Neuronal stem cell (in vitro differentiated cells): ENCODE measurements around the gene HUS1.

ENCODE experiments used
- DNase-seq: peaks from one replicate; pipeline ENCODE4 v3.0.0-alpha.2; 2013; ENCODE audit warnings: low spot score
- H2AFZ ChIP-seq: one replicate; pipeline ENCODE4 v1.6.1; 2013; ENCODE audit warnings: mild to moderate bottlenecking, low read length, inconsistent platforms
- H2AK5ac ChIP-seq: 2 replicates; pipeline ENCODE4 v1.6.1; 2013; ENCODE audit warnings: low read depth, mild to moderate bottlenecking, inconsistent platforms, low read length, moderate library complexity, mixed read lengths
- H2BK120ac ChIP-seq: 2 replicates; pipeline ENCODE4 v1.6.1; 2013; ENCODE audit warnings: low read depth, mild to moderate bottlenecking, inconsistent platforms, low read length, moderate library complexity, mixed read lengths
- H2BK12ac ChIP-seq: one replicate; pipeline ENCODE4 v1.6.1; 2013; ENCODE audit warnings: low read length, inconsistent platforms
- H2BK15ac ChIP-seq: 2 replicates; pipeline ENCODE4 v1.6.1; 2013; ENCODE audit warnings: mild to moderate bottlenecking, low read length, inconsistent platforms, mixed read lengths
- H2BK5ac ChIP-seq: one replicate; pipeline ENCODE4 v1.6.1; 2013; ENCODE audit warnings: inconsistent platforms, mild to moderate bottlenecking, low read length, moderate library complexity
- H3K14ac ChIP-seq: one replicate; pipeline ENCODE4 v1.6.1; 2013; ENCODE audit warnings: low read length, inconsistent platforms
- H3K18ac ChIP-seq: 2 replicates; pipeline ENCODE4 v1.6.1; 2013; ENCODE audit warnings: low read length, inconsistent platforms
- H3K23ac ChIP-seq: 2 replicates; pipeline ENCODE4 v1.6.1; 2013; ENCODE audit warnings: low read depth, mild to moderate bottlenecking, mixed read lengths, low read length, inconsistent platforms; ENCODE audit not compliant: poor library complexity
- H3K27ac ChIP-seq: replicated peaks from 3 replicates; pipeline ENCODE4 v1.5.1; 2013; ENCODE audit warnings: low read length, inconsistent platforms
- H3K27me3 ChIP-seq, 3 experiments: 2 replicates each; pipeline ENCODE4 v1.6.1; 2013; ENCODE audit warnings: low read length in 3 of 3, mild to moderate bottlenecking in 2 of 3, inconsistent platforms in 1 of 3, low read depth in 1 of 3, mixed read lengths in 1 of 3, moderate library complexity in 1 of 3; ENCODE audit not compliant: control insufficient read depth in 3 of 3, insufficient read depth in 3 of 3
- H3K36me3 ChIP-seq, 2 donors: replicated peaks in 1 of 2; 2 replicates each; pipeline ENCODE4 v1.6.1; 2013; ENCODE audit warnings: low read length in 2 of 2; ENCODE audit not compliant: control insufficient read depth in 2 of 2, insufficient read depth in 2 of 2
- H3K4ac ChIP-seq: 2 replicates; pipeline ENCODE4 v1.6.1; 2013; ENCODE audit warnings: inconsistent platforms, mild to moderate bottlenecking, low read length, moderate library complexity
- H3K4me1 ChIP-seq, 2 donors: 1 replicate in 1 of 2; 2 replicates in 1 of 2; pipeline ENCODE4 v1.6.1; 2013; ENCODE audit warnings: low read length in 2 of 2, low read depth in 1 of 2; ENCODE audit not compliant: control insufficient read depth in 2 of 2, insufficient read depth in 1 of 2
- H3K4me2 ChIP-seq: one replicate; pipeline ENCODE4 v1.6.1; 2013; ENCODE audit warnings: mild to moderate bottlenecking, low read length, inconsistent platforms; ENCODE audit not compliant: insufficient read depth, poor library complexity, severe bottlenecking
- H3K4me3 ChIP-seq, 2 donors: 2 replicates each; pipeline ENCODE4 v1.5.1; 2013; ENCODE audit warnings: low read length in 2 of 2, mild to moderate bottlenecking in 2 of 2, inconsistent platforms in 1 of 2, moderate library complexity in 1 of 2
- H3K79me1 ChIP-seq: one replicate; pipeline ENCODE4 v1.6.1; 2013; ENCODE audit warnings: low read depth, mild to moderate bottlenecking, inconsistent platforms, low read length, moderate library complexity
- H3K9ac ChIP-seq: one replicate; pipeline ENCODE4 v1.6.1; 2013; ENCODE audit warnings: mild to moderate bottlenecking, low read depth, low read length, inconsistent platforms; ENCODE audit not compliant: poor library complexity
- H3K9me3 ChIP-seq, 2 donors: replicated peaks in 1 of 2; 2 replicates each; pipeline versions ENCODE3 to v1.6.1; 2013; ENCODE audit warnings: low read length in 2 of 2, mild to moderate bottlenecking in 2 of 2, inconsistent platforms in 1 of 2, low read depth in 1 of 2, mixed read lengths in 1 of 2, moderate library complexity in 1 of 2; ENCODE audit not compliant: control insufficient read depth in 2 of 2, insufficient read depth in 1 of 2
- H4K8ac ChIP-seq: one replicate; pipeline ENCODE4 v1.6.1; 2013; ENCODE audit warnings: low read depth, mild to moderate bottlenecking, inconsistent platforms, low read length, moderate library complexity
- H4K91ac ChIP-seq: one replicate; pipeline ENCODE4 v1.6.1; 2013; ENCODE audit warnings: low read length, low read depth, mild to moderate bottlenecking, inconsistent platforms; ENCODE audit not compliant: poor library complexity
- WGBS, 2 donors: extraction: QIAGEN DNeasy Blood & Tissue Kit; methylation state at CpG; one replicate each; pipeline ENCODE4 v1.1.7; 2013; ENCODE audit warnings: missing lambda C conversion rate in 2 of 2, mixed read lengths in 1 of 2; ENCODE audit not compliant: insufficient read length in 2 of 2, insufficient replicate concordance in 1 of 2; ENCODE audit errors: extremely low coverage in 2 of 2; 5-methylcytosine and 5-hydroxymethylcytosine counted together

Gene HUS1

GRCh38 chr7:47967123-47967522, 12.3 kb downstream of the HUS1 start:
- Histone ChIP-seq H3K14ac (no peak overlapping the region), H3K79me1 (no peaks in the 10 kb centered on the region), H2BK15ac (no peak overlapping the region), H4K91ac (no peak overlapping the region), H4K8ac (no peak overlapping the region), H3K4ac (no peak overlapping the region), H2AFZ (no peak overlapping the region), H3K18ac (no peak overlapping the region), H2AK5ac (no peak overlapping the region), H3K4me3 (peak overlapping the region in 1 of 2 donors; percentile 36), H2BK120ac (no peak overlapping the region), H3K4me1 (no peaks in the 10 kb centered on the region), H3K23ac (no peak overlapping the region), H3K27me3 (no peaks in the 10 kb centered on the region), H3K4me2 (no peak overlapping the region), H2BK12ac (no peak overlapping the region), H3K9ac (no peak overlapping the region), H3K9me3 (no peaks in the 10 kb centered on the region), H3K27ac (no peak overlapping the region), H3K36me3 (peaks cover 30 to 86% of the 10 kb centered on the region in 2 donors), H2BK5ac (no peak overlapping the region)
- no CpG with 5 or more reads among the region's 5 CpGs for WGBS, 2 donors
- no peak for DNase-seq

- H3K14ac ChIP-seq = no peak overlapping the region
- no peak overlapping the region for H3K9ac ChIP-seq
- H3K9me3 ChIP-seq = peaks cover 0 to 2% of the 10 kb centered on the region in 2 donors
- H3K4me3 ChIP-seq = no peak overlapping the region
- no peak overlapping the region for H4K91ac ChIP-seq
- H3K4ac ChIP-seq = no peak overlapping the region
- H3K23ac ChIP-seq = no peak overlapping the region
- H3K79me1 ChIP-seq = no peaks in the 10 kb centered on the region
- H2BK120ac ChIP-seq = no peak overlapping the region
- H3K4me2 ChIP-seq = no peak overlapping the region
- H4K8ac ChIP-seq = no peak overlapping the region
- H2BK15ac ChIP-seq = no peak overlapping the region
- no peak overlapping the region for H2AFZ ChIP-seq
- no peak overlapping the region for H2AK5ac ChIP-seq
- no peak overlapping the region for H3K27ac ChIP-seq
- no peaks in the 10 kb centered on the region for H3K4me1 ChIP-seq
- no peak for DNase-seq
- no peak overlapping the region for H2BK12ac ChIP-seq
- H3K18ac ChIP-seq = no peak overlapping the region
- H3K36me3 ChIP-seq = peaks cover 32 to 88% of the 10 kb centered on the region in 2 donors
- no peak overlapping the region for H2BK5ac ChIP-seq
- no CpG with 5 or more reads among the region's 5 CpGs for WGBS, 2 donors
- no peaks in the 10 kb centered on the region for H3K27me3 ChIP-seq
These were observed 14.0 kb downstream of the HUS1 start for GRCh38 chr7:47965456-47965855.

GRCh38 chr7:47962262-47962661, 17.2 kb downstream of the HUS1 start:
- no CpG with 5 or more reads among the region's 3 CpGs for WGBS, 2 donors
- H3K4ac ChIP-seq = no peak overlapping the region
- peaks cover 0 to 6% of the 10 kb centered on the region in 2 donors for H3K9me3 ChIP-seq
- no peak overlapping the region for H2BK12ac ChIP-seq
- no peaks in the 10 kb centered on the region for H3K27me3 ChIP-seq
- H3K23ac ChIP-seq = no peak overlapping the region
- no peaks in the 10 kb centered on the region for H3K4me1 ChIP-seq
- H2BK120ac ChIP-seq = no peak overlapping the region
- no peak overlapping the region for H2BK5ac ChIP-seq
- H2BK15ac ChIP-seq = no peak overlapping the region
- H4K8ac ChIP-seq = no peak overlapping the region
- no peak overlapping the region for H3K14ac ChIP-seq
- DNase-seq = no peak
- no peak overlapping the region for H3K4me2 ChIP-seq
- H3K27ac ChIP-seq = no peak overlapping the region
- no peak overlapping the region for H3K9ac ChIP-seq
- no peak overlapping the region for H2AK5ac ChIP-seq
- no peaks in the 10 kb centered on the region for H3K79me1 ChIP-seq
- peaks cover 29 to 71% of the 10 kb centered on the region in 2 donors for H3K36me3 ChIP-seq
- no peak overlapping the region for H3K4me3 ChIP-seq
- H3K18ac ChIP-seq = no peak overlapping the region
- H2AFZ ChIP-seq = no peak overlapping the region
- H4K91ac ChIP-seq = no peak overlapping the region

DNA sequence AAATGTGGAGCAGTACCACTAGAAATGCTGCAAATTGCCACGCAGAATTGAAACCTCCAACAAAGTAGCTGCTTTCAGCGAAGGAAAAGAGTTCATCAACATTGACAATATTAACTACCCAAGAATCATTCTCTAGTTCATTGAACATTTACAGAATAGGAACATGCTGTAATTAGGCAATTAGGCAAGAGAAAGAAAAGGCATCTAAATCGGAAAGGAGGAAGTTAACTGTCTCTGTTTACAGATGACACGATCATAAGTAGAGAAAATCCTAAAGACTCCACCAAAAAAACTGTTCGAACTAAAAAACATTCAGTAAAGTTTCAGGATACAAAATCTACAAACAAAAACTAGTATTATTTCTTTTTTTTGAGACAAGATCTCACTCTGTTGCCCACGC, 22.3 kb downstream of the HUS1 start:
- no peak for DNase-seq
- Histone ChIP-seq H2BK120ac (no peak overlapping the region), H2AFZ (no peak overlapping the region), H3K14ac (no peak overlapping the region), H3K4me1 (peaks cover 0 to 2% of the 10 kb centered on the region in 2 donors), H3K27me3 (no peaks in the 10 kb centered on the region), H2BK15ac (no peak overlapping the region), H3K4ac (no peak overlapping the region), H3K4me3 (no peak overlapping the region), H4K91ac (no peak overlapping the region), H3K23ac (no peak overlapping the region), H2AK5ac (no peak overlapping the region), H3K79me1 (no peaks in the 10 kb centered on the region), H3K18ac (no peak overlapping the region), H2BK5ac (no peak overlapping the region), H3K9me3 (peaks cover 0 to 6% of the 10 kb centered on the region in 2 donors), H3K4me2 (no peak overlapping the region), H3K9ac (no peak overlapping the region), H2BK12ac (no peak overlapping the region), H3K27ac (no peak overlapping the region), H3K36me3 (peaks cover 12 to 49% of the 10 kb centered on the region in 2 donors), H4K8ac (no peak overlapping the region)
- no CpG with 5 or more reads among the region's 6 CpGs for WGBS, 2 donors
